Neural cell (in vitro differentiated cells): Measurements from ENCODE around the gene TMEM14B. TPM values are rescaled to one million over a fixed set of nuclear protein-coding genes. Genes with fewer than 3 reads are reported as not detected.

ENCODE experiments used
- H2AFZ ChIP-seq: fragments of 200-600, 300-800 bp; sonication (generic), shearing (Covaris generic); 2 replicates; pipeline ENCODE4 v1.6.0; 2014; ENCODE audit warnings: low read depth, mild to moderate bottlenecking, antibody characterized with exemption, low read length, moderate library complexity
- H3F3A ChIP-seq: fragments of 200-600 bp; shearing (Covaris generic); 2 replicates; pipeline ENCODE4 v1.6.1; 2016; ENCODE audit warnings: mild to moderate bottlenecking, moderate library complexity, mixed read lengths, antibody characterized with exemption, low read length; ENCODE audit not compliant: insufficient read depth, poor library complexity, severe bottlenecking
- H3K27ac ChIP-seq: fragments of 200-600, 300-800 bp; sonication (generic), shearing (Covaris generic); 2 replicates; pipeline ENCODE4 v1.5.1; 2014; ENCODE audit warnings: mild to moderate bottlenecking, low read length, moderate library complexity
- H3K27me3 ChIP-seq: fragments of 300-800, 200-600 bp; sonication (generic), shearing (Covaris generic); 2 replicates; pipeline ENCODE4 v1.6.0; 2014; ENCODE audit warnings: mild to moderate bottlenecking, low read depth, low read length, moderate library complexity; ENCODE audit not compliant: insufficient read depth
- H3K36me3 ChIP-seq: fragments of 300-800, 200-600 bp; sonication (generic), shearing (Covaris generic); 2 replicates; pipeline ENCODE4 v1.5.1; 2014; ENCODE audit warnings: mild to moderate bottlenecking, antibody characterized with exemption, low read length, moderate library complexity; ENCODE audit not compliant: insufficient read depth
- H3K4me2 ChIP-seq: fragments of 300-800, 200-600 bp; sonication (generic), shearing (Covaris generic); 2 replicates; pipeline ENCODE4 v1.6.0; 2014; ENCODE audit warnings: mild to moderate bottlenecking, low read length
- H3K4me3 ChIP-seq: fragments of 300-800, 200-600 bp; sonication (generic), shearing (Covaris generic); 2 replicates; pipeline ENCODE4 v1.5.1; 2014; ENCODE audit warnings: mild to moderate bottlenecking, low read length, moderate library complexity
- H3K79me2 ChIP-seq: fragments of 200-600 bp; shearing (Covaris generic); replicated peaks from 2 replicates; pipeline ENCODE4 v1.6.0; 2014; ENCODE audit warnings: mild to moderate bottlenecking, low read length, moderate library complexity; ENCODE audit not compliant: insufficient read depth
- H3K9ac ChIP-seq: fragments of 300-800, 200-600 bp; sonication (generic), shearing (Covaris generic); 2 replicates; pipeline ENCODE4 v1.6.1; 2016; ENCODE audit warnings: mild to moderate bottlenecking, low read length, mixed read lengths
- H3K9me2 ChIP-seq: fragments of 200-600 bp; shearing (Covaris generic); 2 replicates; pipeline ENCODE4 v1.6.1; 2016; ENCODE audit warnings: mild to moderate bottlenecking, low read length, mixed read lengths; ENCODE audit not compliant: insufficient read depth
- H3K9me3 ChIP-seq: fragments of 200-600, 300-800 bp; sonication (generic), shearing (Covaris generic); 2 replicates; pipeline ENCODE4 v1.6.1; 2016; ENCODE audit warnings: mild to moderate bottlenecking, mixed run types, low read length, moderate library complexity, mixed read lengths
- H4K20me1 ChIP-seq: fragments of 200-600 bp; shearing (Covaris generic); 2 replicates; pipeline ENCODE4 v1.6.1; 2016; ENCODE audit warnings: mild to moderate bottlenecking, mixed run types; ENCODE audit not compliant: insufficient read depth
- EP300 ChIP-seq: fragments of 450-650 bp; conservative IDR thresholded peaks from 2 replicates; pipeline ENCODE4 v1.6.1; 2014; ENCODE audit warnings: antibody characterized with exemption, mild to moderate bottlenecking, moderate library complexity; ENCODE audit not compliant: poor library complexity, severe bottlenecking
- EZH2 ChIP-seq: fragments of 200-600, 300-800 bp; shearing (Covaris generic), sonication (generic); IDR thresholded peaks from 2 replicates; pipeline ENCODE4 v1.6.1; 2014; ENCODE audit warnings: antibody characterized with exemption, low read length, borderline replicate concordance, mild to moderate bottlenecking; ENCODE audit not compliant: insufficient read depth, poor library complexity, severe bottlenecking
- MXI1 ChIP-seq: fragments of 450-650 bp; conservative IDR thresholded peaks from 2 replicates; pipeline ENCODE4 v1.6.1; 2014; ENCODE audit warnings: antibody characterized with exemption, mild to moderate bottlenecking; ENCODE audit not compliant: poor library complexity, severe bottlenecking
- POLR2AphosphoS5 ChIP-seq: IDR thresholded peaks from 2 replicates; pipeline ENCODE4 v1.6.1; 2012
- RAD21 ChIP-seq: fragments of 450-650 bp; conservative IDR thresholded peaks from 2 replicates; pipeline ENCODE4 v1.6.1; 2014; ENCODE audit warnings: antibody characterized with exemption, mild to moderate bottlenecking, moderate library complexity
- REST ChIP-seq: IDR thresholded peaks from 2 replicates; pipeline ENCODE4 v1.6.1; 2012; ENCODE audit warnings: borderline replicate concordance
- SMC3 ChIP-seq: fragments of 450-650 bp; conservative IDR thresholded peaks from 2 replicates; pipeline ENCODE4 v1.6.1; 2014; ENCODE audit warnings: antibody characterized with exemption, mild to moderate bottlenecking, moderate library complexity; ENCODE audit not compliant: poor library complexity
- TAF1 ChIP-seq: IDR thresholded peaks from 2 replicates; pipeline ENCODE4 v1.6.1; 2012; ENCODE audit warnings: low read depth
- polyA plus RNA-seq: library from polyadenylated mRNA; depleted of rRNA; stranded (reverse); fragments of >200 nt; gene quantifications from 2 replicates; pipeline ENCODE4 v1.2.3, GENCODE V29; 2014
- TF ChIP-seq, protein P1 (sequence below): fragments of 450-650 bp; IDR thresholded peaks from 2 replicates; pipeline ENCODE4 v1.5.1; 2014; ENCODE audit warnings: antibody characterized with exemption, mild to moderate bottlenecking, moderate library complexity; ENCODE audit not compliant: poor library complexity, severe bottlenecking

Gene TMEM14B
- polyA plus RNA-seq, 1 donor from 2014 or later, result 182 TPM

- Histone ChIP-seq H3K9ac (no peak overlapping the region), H3K9me2 (no peaks in the 10 kb centered on the region), H2AFZ (no peak overlapping the region), H3K27me3 (no peaks in the 10 kb centered on the region), H3K27ac (no peak overlapping the region), H4K20me1 (no peaks in the 10 kb centered on the region), H3K79me2 (no peaks in the 10 kb centered on the region), H3K9me3 (no peaks in the 10 kb centered on the region), H3F3A (no peaks in the 10 kb centered on the region), H3K4me2 (no peak overlapping the region), H3K4me3 (no peak overlapping the region), H3K36me3 (no peaks in the 10 kb centered on the region)
- no peak for TF ChIP-seq REST
- TF ChIP-seq EZH2, result no peak
- TF ChIP-seq MXI1, result no peak
- no peak for TF ChIP-seq EP300
- no peak for TF ChIP-seq TAF1
- TF ChIP-seq, protein P1, sequence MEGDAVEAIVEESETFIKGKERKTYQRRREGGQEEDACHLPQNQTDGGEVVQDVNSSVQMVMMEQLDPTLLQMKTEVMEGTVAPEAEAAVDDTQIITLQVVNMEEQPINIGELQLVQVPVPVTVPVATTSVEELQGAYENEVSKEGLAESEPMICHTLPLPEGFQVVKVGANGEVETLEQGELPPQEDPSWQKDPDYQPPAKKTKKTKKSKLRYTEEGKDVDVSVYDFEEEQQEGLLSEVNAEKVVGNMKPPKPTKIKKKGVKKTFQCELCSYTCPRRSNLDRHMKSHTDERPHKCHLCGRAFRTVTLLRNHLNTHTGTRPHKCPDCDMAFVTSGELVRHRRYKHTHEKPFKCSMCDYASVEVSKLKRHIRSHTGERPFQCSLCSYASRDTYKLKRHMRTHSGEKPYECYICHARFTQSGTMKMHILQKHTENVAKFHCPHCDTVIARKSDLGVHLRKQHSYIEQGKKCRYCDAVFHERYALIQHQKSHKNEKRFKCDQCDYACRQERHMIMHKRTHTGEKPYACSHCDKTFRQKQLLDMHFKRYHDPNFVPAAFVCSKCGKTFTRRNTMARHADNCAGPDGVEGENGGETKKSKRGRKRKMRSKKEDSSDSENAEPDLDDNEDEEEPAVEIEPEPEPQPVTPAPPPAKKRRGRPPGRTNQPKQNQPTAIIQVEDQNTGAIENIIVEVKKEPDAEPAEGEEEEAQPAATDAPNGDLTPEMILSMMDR, result no peak
- no peak for TF ChIP-seq POLR2AphosphoS5
- no peak for TF ChIP-seq SMC3
- TF ChIP-seq RAD21, result no peak
Measured at GRCh38 chr6:10733863-10734262, 13.7 kb upstream of the TMEM14B start.

DNA sequence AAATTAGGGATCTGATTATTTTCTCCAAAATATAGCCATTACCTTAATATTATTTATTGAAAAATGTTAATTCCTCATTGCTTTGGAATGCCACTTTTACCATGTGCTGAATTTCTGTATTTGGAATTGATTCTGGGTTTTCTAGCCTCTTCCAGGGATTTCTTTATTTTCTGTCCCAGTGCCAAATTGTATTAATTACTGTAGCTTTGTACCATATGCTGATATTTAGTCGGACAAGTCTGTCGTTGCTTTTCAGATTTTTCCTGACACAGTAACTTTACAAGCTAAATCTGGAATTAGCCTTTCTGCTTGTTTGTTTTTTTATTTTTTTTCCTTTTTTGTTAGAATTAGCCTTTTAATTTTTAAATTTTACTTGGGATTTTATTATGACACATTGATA lies 10.9 kb upstream of the TMEM14B start:
- Histone ChIP-seq H3K36me3 (no peaks in the 10 kb centered on the region), H3K27ac (no peak overlapping the region), H3K79me2 (no peaks in the 10 kb centered on the region), H4K20me1 (no peaks in the 10 kb centered on the region), H3K9ac (no peak overlapping the region), H3K9me3 (no peaks in the 10 kb centered on the region), H3K27me3 (no peaks in the 10 kb centered on the region), H3K4me3 (no peak overlapping the region), H3K4me2 (no peak overlapping the region), H2AFZ (no peak overlapping the region), H3K9me2 (no peaks in the 10 kb centered on the region), H3F3A (no peaks in the 10 kb centered on the region)
- no peak for TF ChIP-seq TAF1
- TF ChIP-seq RAD21, result no peak
- no peak for TF ChIP-seq REST
- TF ChIP-seq EZH2, result no peak
- no peak for TF ChIP-seq POLR2AphosphoS5
- no peak for TF ChIP-seq SMC3
- TF ChIP-seq, protein P1, result no peak
- TF ChIP-seq MXI1, result no peak
